Activated naive CD4-positive, alpha-beta T cell treated with anti-CD3 and anti-CD28 coated beads, Interleukin-2, amount 10 ng/mL, durations not matched to agents 7 days and 5 days (primary cell): Measurements from ENCODE around the gene INCENP.
"Not testable (repeated sequence)": the region's sequence is repeated elsewhere in the genome, so short reads cannot be mapped to it uniquely, and the experiment has no call there.

Source experiments
- CTCF ChIA-PET: fragments of 350-600 bp; sonication (Branson Sonifier 250); formaldehyde crosslinking; loops from one replicate; lab custom pipeline; 2021; ENCODE audit warnings: antibody characterized with exemption; lab: Charles Lee
- DNase-seq: peaks from one replicate; pipeline ENCODE4 v3.0.0-alpha.2; 2020
- H3K27ac Mint-ChIP-seq: one replicate; pipeline ENCODE4 v1.8.0; 2021; ENCODE audit warnings: mild to moderate bottlenecking, moderate library complexity, mixed read lengths
- H3K27me3 Mint-ChIP-seq: one replicate; pipeline ENCODE4 v1.8.0; 2021; ENCODE audit warnings: mild to moderate bottlenecking, mixed read lengths
- H3K36me3 Mint-ChIP-seq: one replicate; pipeline ENCODE4 v1.8.0; 2021; ENCODE audit warnings: mixed read lengths
- H3K4me1 Mint-ChIP-seq: one replicate; pipeline ENCODE4 v1.8.0; 2021; ENCODE audit warnings: mixed read lengths
- H3K4me3 Mint-ChIP-seq: one replicate; pipeline ENCODE4 v1.8.0; 2021; ENCODE audit warnings: mild to moderate bottlenecking, moderate library complexity, mixed read lengths
- H3K9me3 Mint-ChIP-seq: one replicate; pipeline ENCODE4 v1.8.0; 2021; ENCODE audit warnings: mixed read lengths

The INCENP gene

DNA sequence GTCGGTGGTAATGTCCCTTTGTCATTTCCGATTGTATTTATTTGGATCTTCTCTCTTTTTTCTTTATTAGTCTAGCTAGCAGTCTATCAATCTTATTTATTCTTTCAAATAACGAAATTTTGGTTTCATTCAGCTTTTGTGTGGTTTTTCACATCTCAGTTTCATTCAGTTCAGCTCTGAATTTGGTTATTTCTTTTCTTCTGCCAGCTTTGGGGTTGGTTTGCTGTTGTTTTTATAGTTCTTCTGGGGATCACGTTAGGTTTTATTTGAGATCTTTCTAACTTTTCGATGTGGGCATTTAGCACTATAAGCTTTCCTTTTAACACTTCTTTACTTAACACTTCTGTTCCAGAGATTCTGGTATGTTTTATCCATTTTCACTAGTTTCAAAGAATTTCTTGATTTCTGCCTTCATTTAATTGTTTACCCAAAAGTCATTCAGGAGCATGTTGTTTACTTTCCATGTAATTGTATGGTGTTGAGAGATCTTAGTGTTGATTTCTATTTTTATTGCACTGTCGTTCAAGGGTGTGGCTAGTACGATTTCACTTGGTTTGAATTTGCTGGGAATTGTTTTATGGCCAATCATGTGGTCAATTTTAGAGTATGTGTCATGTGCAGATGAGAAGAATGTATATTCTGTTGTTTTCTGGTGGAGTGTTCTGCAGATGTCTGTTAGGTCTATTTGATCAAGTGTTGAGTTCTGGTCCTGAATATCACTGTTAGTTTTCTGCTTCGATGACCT is 58.5 kb downstream of the INCENP start:
- CTCF ChIA-PET: interaction anchor here (1.2 kb wide), 1 partner anchor 11 kb away, joined by 5 read pairs; no protein-coding TSS in a partner anchor
- no peak overlapping the region for H3K27ac Mint-ChIP-seq
- DNase-seq: no peak
- peaks cover 14% of the 10 kb centered on the region for H3K27me3 Mint-ChIP-seq
- no peak overlapping the region for H3K4me3 Mint-ChIP-seq
- no peaks in the 10 kb centered on the region for H3K4me1 Mint-ChIP-seq
- H3K36me3 Mint-ChIP-seq: no peaks in the 10 kb centered on the region
- H3K9me3 Mint-ChIP-seq: no peaks in the 10 kb centered on the region

- no peak for DNase-seq
- CTCF ChIA-PET: no interaction called here
- H3K27me3 Mint-ChIP-seq: peaks cover 35% of the 10 kb centered on the region
- no peak overlapping the region for H3K4me3 Mint-ChIP-seq
- H3K36me3 Mint-ChIP-seq: no peaks in the 10 kb centered on the region
- H3K27ac Mint-ChIP-seq: no peak overlapping the region
- no peaks in the 10 kb centered on the region for H3K9me3 Mint-ChIP-seq
- H3K4me1 Mint-ChIP-seq: no peaks in the 10 kb centered on the region
Observed at GRCh38 chr11:62186195-62186594, 62.4 kb downstream of the INCENP start.

DNA sequence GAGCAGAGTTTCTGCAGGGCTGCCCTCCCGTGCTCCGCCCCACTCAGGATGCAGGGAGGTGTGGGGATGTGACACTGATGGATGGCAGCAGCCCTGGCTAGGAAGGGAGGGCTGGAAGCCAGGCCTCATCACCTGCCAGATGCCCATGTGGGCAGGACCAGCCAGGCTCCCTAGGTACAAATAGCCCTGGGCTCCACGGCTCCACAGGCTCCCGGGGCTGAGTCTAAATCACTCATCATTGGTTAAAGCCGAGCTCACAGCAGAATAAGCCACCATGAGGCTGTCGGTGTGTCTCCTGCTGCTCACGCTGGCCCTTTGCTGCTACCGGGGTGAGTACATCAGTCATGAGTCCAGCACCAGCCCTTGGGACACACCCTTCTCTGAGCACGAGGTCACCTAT is 66.2 kb downstream of the INCENP start, which contains the start of gene SCGB1D1:
SCGB1D1 (plus strand) TSS at position 206 of the 400 bp plus-strand sequence; CDS start at position 275, 69 bp downstream.
- CTCF ChIA-PET: interaction anchor here (1.1 kb wide), 1 partner anchor 119 kb away, joined by 3 read pairs; no protein-coding TSS in a partner anchor
- no peak for DNase-seq

DNA sequence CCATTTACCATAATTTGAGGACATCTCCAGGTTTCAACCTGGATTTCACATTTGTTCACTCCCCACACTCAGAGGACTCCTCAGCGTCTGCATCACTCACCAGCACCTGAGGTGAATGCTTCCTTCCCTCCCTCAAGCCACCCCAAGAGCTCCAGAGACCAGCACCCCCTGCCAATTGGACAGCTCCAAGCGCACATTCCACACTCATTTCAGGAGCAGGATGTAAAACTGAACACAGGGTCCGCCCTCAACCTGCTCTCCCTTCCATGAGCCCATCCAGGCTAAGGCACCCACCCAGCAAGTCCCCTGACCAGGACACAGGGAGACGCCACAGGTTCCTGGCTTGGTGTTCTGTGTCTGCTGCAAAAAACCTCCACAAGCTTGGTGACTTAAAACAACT is 70.1 kb downstream of the INCENP start:
- H3K4me3 Mint-ChIP-seq: no peak overlapping the region
- peaks cover 59% of the 10 kb centered on the region for H3K27me3 Mint-ChIP-seq
- H3K9me3 Mint-ChIP-seq: no peaks in the 10 kb centered on the region
- CTCF ChIA-PET: no interaction called here
- H3K4me1 Mint-ChIP-seq: no peaks in the 10 kb centered on the region
- H3K27ac Mint-ChIP-seq: no peak overlapping the region
- DNase-seq: no peak
- H3K36me3 Mint-ChIP-seq: no peaks in the 10 kb centered on the region

More for the DNA sequence above, 66.2 kb downstream of the INCENP start, which contains the start of gene SCGB1D1:
- H3K4me3 Mint-ChIP-seq: no peak within 1 kb of the TSS
- no peaks in the 10 kb centered on the region for H3K4me1 Mint-ChIP-seq
- no peak within 1 kb of the TSS for H3K27ac Mint-ChIP-seq
- no peaks in the 10 kb centered on the region for H3K36me3 Mint-ChIP-seq
- H3K27me3 Mint-ChIP-seq: peaks cover 64% of the 10 kb centered on the region
- H3K9me3 Mint-ChIP-seq: no peaks in the 10 kb centered on the region

DNA sequence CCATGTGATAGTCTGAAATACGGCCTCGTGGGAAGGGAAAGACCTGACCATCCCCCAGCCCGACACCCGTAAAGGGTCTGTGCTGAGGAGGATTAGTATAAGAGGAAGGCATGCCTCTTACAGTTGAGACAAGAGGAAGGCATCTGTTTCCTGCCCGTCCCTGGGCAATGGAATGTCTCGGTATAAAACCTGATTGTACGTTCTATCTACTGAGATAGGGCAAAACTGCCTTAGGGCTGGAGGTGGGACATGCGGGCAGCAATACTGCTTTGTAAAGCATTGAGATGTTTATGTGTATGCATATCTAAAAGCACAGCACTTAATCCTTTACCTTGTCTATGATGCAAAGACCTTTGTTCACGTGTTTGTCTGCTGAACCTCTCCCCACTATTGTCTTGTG is 71.2 kb downstream of the INCENP start:
- CTCF ChIA-PET, DNase-seq, H3K4me3 Mint-ChIP-seq, H3K36me3 Mint-ChIP-seq, H3K27ac Mint-ChIP-seq, H3K9me3 Mint-ChIP-seq, H3K4me1 Mint-ChIP-seq: not testable (repeated sequence)
- H3K27me3 Mint-ChIP-seq: peaks cover 49% of the 10 kb centered on the region

DNA sequence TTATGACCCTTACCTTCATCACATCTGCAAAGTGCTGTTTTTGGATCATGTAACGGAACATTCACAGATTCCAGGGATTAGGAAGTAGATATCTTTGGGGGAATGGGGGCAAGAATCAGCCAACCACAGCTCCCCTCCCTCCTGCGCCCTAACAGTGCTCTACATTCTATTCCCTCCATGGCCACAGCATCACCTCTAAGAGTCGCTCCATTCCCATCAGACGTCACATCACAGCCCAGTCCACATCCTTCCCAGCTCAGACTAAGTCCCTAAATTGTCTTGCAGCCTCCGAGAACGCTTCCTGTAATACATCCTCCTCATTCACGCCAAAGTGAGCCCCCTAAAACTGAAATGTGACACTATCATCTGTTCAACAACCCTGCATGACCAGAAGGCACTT is 72.1 kb downstream of the INCENP start:
- no peaks in the 10 kb centered on the region for H3K9me3 Mint-ChIP-seq
- DNase-seq: no peak
- H3K27ac Mint-ChIP-seq: no peak overlapping the region
- no peaks in the 10 kb centered on the region for H3K4me1 Mint-ChIP-seq
- no peak overlapping the region for H3K4me3 Mint-ChIP-seq
- H3K27me3 Mint-ChIP-seq: peaks cover 47% of the 10 kb centered on the region
- CTCF ChIA-PET: no interaction called here
- no peaks in the 10 kb centered on the region for H3K36me3 Mint-ChIP-seq

DNA sequence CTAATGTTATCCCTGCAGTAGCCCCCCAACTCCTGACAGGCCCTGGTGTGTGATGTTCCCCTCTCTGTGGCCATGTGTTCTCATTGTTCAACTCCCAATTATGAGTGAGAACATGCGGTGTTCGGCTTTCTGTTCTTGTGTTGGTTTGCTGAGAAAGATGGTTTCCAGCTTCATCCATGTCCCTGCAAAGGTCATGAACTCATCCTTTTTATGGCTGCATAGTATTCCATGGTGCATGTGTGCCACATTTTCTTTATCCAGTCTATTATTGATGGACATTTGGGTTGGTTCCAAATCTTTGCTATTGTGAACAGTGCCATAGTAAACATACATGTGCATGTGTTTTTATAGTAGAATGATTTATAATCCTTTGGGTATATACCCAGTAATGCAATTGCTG is 73.6 kb downstream of the INCENP start:
- H3K27me3 Mint-ChIP-seq: peaks cover 41% of the 10 kb centered on the region
- H3K4me3 Mint-ChIP-seq, DNase-seq, H3K36me3 Mint-ChIP-seq, H3K9me3 Mint-ChIP-seq, CTCF ChIA-PET, H3K4me1 Mint-ChIP-seq, H3K27ac Mint-ChIP-seq: not testable (repeated sequence)

DNA sequence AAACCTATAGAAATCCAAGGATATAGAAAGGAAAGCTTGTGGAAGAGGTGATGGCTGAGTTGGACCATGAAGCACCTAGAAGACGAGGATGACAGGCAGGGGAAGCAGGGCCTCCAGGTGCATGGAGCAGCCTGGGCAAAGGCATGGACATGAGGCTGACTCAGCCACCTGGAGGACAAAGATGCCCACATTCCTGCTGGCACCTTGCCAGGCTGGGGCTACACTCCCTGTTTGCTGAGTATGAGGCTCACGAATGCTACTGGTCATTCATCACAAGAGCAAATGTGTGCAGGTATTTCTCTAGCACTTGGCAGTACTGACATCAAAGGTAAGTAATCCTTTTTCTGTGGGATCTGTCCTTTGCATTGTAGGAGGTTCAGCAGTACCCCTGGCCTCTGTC is 77.6 kb downstream of the INCENP start:
- no peak for DNase-seq
- CTCF ChIA-PET: no interaction called here
- Mint-ChIP-seq H3K27ac (no peak overlapping the region), H3K9me3 (no peaks in the 10 kb centered on the region), H3K36me3 (no peaks in the 10 kb centered on the region), H3K4me3 (no peak overlapping the region), H3K4me1 (no peaks in the 10 kb centered on the region), H3K27me3 (peaks cover 22% of the 10 kb centered on the region)
